NCI-H2029 (cell line): ENCODE results near the gene HDAC4.
A peak's percentile ranks its signal among the peaks of the same experiment; 100 is the strongest.

Experiments used
- DNase-seq: peaks from one replicate; lab custom pipeline; 2025; lab: John Stamatoyannopoulos, UW

HDAC4 gene

DNA sequence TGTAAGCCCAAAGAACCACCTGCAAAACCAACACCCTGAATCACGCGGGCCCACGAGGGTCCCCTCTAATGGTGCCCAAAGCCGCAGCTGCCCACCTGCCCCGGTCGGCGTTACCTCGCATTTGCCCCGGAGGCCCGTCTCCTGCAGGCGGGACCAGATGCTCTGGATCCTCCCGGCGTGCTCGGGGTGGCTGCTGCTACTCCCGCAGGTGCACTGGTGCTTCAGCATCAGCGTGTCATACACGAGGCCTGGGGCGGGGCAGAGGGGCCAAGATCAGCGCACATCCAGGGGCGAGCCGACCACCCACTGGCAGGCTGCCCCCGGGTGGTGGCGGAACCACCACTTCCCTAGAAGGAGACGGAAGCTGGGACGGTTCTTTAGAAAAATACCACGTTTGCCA is 292.9 kb downstream of the HDAC4 start:
- DNase-seq: no peak

- no peak for DNase-seq
These were observed 293.9 kb downstream of the HDAC4 start for GRCh38 chr2:239106966-239107365.

DNA sequence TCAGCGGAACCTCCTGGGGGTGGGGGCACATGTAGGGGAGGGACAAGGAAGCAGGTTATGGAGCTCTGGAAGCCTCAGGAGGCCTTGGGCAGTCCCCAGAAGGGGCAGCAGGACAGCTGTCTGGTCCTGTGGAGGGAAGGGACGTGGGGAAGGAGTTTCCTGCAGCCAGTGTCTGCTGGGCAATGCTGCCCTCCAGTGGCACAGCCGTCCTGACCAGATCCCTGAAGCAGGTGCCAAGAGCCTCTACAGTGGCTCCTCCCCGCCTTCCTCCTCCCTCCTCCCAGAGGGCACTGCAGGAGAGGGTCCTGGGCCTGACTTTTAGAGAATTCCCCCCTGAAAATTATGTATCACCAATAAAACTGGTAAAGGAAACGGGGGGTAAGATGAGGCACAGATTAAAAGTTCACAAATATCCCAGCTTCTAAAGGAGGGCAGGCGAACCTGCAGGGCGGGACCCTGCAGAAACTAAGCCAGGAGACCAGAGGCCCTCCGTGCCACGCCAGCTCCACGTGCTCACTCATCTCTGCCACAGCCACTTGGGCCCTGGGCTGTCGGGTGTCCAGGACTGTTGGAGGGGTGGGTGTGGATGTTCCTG is 294.4 kb downstream of the HDAC4 start:
- peak; percentile 59 for DNase-seq

DNA sequence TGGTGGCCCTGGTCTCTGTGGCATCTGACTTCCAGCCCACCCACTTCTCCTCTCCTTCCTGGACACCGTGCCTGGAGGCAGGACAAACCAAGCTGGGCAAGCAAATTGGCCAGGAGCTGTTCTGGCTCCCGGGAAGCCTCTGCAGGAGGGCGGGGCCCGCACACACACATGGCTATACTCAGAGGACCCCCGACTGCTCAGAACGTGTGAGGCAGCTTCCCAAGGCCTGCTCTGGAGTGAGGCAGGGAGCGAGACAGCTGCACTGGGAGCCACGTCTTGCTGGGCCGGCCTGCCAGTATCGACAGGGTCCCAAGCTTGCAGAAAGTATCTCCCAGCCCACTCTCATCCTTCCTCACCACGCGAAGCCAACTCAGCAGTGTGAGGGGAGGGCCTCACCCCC is 295.6 kb downstream of the HDAC4 start:
- DNase-seq: no peak

GRCh38 chr2:239104800-239105199 is 296.0 kb downstream of the HDAC4 start:
- no peak for DNase-seq

DNA sequence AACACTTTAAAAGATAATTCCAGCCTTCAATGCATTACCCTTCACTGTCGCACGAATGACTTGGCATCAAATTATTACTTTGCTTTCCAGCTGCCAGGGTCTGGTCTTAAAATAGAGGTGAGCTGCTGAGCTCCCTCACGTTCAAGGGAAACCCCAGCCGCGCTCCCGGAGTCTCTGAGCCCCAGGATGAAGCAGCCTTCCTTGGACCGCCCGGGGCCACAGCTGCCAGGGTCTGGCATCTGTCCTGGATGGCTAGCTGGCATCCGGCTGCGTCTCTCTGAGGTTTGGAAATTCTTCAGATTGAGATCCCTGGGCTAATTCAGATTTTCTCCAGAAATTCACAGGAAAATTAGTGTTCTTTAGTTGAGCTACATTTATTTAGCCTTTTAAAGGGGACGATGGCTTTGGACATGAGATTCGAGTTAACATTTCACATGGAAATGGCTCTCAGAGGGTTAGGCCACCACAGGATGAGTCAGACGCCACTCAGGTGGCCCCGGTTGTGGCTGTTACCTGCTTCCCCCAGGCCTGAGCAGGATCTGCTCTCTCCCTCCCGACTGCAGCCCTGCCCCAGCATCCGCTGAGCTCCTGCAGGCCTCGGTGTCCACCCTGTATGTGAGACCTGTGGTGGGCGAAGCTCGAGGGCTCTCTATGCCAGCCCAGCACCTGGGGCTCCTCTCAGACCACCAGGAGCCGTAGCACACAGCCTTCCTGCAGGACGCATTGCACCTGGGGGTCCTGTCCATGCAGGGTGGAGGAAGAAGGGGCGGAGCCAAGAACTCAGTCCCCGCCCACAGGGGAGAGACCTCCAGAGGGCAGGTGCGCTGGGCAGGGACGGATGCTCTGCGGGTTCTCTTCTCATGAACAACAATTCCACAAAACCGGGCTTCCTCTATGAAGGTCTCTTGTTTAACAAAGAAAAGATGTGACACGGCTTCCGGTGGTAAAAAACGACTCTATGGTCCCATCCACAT is 297.4 kb downstream of the HDAC4 start:
- no peak for DNase-seq

DNA sequence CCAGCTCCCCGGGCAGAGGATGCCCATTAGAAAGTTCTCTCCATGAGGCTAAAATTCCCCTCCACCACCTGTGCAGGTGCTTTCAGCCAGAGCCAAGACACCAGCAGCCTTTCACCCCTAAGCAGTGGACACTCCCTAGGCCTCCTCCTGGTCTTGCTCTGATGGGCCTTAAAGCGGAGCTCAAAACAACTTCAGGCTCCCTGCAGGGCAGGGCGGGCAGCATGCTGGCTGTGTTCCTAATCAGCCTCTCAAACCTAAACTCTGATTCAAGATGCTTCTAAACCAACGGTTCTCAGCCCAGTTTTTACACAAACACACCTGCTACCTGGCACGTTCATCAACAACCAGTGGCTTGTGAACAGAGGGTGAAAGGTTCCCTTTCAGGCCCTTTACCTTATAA is 298.6 kb downstream of the HDAC4 start:
- DNase-seq: no peak

GRCh38 chr2:239101807-239102206 is 299.0 kb downstream of the HDAC4 start:
- no peak for DNase-seq

DNA sequence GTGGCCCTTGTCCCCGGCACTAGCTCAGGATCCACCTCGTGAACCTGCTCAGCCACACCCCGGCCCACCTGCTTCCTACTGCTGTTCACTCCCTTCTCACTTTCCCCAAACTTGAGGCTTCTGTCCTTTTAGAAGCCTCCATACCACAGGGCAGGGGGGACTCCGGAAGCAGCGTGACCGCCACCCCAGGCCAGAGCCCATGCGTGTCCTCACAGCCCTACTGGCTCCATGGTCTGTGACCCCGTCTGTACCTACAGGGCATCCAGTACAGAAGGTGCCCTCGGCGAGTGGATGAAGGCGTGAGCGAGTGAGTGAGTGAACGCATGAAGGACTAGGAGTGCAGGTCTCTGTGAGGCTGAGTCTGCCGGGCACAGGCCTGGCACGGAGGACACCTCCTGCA is 299.7 kb downstream of the HDAC4 start:
- no peak for DNase-seq

- DNase-seq: no peak
These were observed 301.3 kb downstream of the HDAC4 start for GRCh38 chr2:239099474-239099873.

DNA sequence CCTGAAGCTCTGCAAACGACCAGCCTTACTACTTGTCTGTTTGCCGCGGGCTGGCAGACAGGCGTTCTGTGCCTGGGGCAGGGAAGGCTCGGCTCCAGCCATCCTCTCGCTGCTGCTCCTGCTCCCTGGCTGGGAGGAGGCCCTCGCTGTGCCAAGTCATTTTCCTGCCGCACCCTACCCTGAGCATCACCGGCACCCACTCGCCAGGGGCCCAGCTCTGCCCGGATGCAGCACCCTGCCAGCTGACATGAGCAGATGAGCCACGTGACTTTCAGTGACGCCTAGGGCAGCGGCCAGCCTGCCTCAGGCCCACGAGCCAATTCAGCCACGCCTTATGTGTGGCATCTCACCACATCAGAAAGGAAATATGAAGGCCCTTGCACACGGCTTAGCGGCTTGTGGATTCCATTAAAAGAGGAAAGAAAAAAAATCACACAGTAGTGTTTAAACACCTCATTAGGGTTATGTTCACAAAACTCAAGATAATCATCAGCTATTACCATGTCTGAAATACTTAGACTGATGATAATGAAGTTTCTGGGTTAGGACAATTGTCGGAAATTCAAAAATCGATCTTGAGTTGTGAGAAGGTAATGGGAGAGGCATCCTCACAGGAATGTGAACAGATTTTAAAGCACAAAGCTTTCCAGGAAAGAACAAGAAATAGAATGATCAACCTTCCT is 302.4 kb downstream of the HDAC4 start:
- no peak for DNase-seq

DNA sequence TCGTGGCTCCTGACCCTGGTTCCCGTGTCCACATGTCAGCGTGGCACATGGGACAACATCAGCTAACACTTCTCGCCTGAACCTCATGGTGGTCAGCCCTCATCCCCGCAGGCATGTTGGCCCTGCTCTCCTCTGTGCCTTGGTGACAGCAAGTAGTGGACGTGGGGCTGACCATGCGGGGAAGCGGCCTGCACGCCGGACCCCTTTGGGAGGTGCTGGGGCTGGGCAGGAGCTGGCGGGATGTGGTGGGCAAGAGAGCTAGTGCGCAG is 303.5 kb downstream of the HDAC4 start:
- no peak for DNase-seq

DNA sequence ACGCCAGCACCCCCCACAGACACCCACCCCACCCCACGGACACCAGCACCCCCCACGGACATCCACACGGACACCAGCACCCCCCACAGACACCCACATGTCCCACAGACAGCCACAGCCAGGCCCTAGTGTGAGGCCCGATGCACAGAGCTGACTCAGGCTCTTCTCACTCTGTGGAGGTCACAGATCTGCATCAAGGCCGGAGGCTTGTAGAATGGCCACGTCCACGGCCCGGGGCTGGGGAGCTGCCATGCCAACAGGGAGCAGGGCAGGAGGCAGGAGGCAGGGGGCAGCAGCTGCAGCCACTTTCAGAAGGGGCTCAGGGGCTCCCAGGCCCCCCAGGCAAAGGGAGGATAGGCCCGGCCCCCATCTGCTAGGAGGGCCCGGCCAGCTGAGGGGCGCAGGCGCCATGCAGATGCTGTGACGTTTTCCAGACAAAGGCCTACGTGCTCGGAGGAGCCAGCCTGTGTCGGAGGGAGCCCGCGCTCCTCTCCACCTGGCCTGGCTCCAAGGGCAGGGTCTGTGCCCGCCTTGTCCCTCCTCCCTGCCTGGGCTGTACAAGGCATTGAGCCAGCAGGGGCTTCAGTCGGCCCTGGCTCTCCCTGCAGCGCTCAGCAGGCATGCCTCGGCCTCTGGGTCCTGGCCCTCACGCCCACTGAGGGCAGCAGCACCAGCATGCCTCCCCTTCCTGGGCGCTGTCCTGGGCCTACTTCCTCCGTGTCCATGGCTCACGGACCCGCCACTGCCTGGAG is 304.0 kb downstream of the HDAC4 start:
- DNase-seq: no peak

- no peak for DNase-seq
These were observed 305.2 kb downstream of the HDAC4 start for GRCh38 chr2:239095460-239096081.

DNA sequence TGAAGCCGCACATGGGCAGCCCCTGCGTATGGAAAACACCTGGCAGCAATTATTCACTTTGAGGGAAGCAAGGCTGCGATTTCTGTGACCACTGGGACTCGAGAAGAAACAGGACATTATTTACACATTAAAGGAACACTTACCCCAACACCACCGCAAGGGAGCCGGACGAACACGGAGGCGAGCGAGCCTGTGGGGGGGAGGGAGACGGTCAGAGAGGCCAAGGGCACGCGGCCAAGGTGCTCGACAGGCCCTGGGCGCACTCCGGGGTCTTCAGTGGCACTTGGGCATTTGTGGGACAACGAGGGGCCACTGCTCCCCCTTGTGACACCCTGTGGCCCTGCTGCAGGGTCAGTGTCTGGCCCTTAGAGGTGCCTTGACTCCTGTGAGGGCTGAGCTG is 306.0 kb downstream of the HDAC4 start:
- DNase-seq: no peak

GRCh38 chr2:239093952-239094351 is 306.9 kb downstream of the HDAC4 start:
- no peak for DNase-seq

GRCh38 chr2:239093542-239093941 is 307.3 kb downstream of the HDAC4 start:
- DNase-seq: no peak

GRCh38 chr2:239092571-239093294 is 308.1 kb downstream of the HDAC4 start:
- DNase-seq: no peak

DNA sequence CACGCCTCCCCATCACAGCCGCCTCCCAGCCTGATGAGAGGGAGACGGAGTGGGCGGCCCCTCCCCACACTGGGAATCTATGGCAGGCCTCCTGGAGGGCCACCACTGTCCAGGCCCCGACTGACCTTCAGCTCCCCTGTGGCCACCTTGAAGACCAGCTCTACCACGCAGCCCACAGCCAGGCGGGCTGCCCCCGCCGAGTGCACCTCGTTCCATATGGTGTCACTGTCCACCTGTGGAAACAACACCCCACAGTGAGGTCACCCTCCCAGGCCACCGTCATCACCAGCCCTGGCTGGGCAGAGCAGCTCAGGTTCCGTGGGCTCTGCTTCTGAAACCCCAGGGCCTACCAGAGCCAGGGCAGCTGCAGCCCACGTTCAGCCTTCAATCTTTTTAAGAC is 310.9 kb downstream of the HDAC4 start:
- DNase-seq: no peak

- no peak for DNase-seq
These were observed 313.6 kb downstream of the HDAC4 start for GRCh38 chr2:239087046-239087710.
